ENCODE data around the gene RAX2.
"Not testable (repeated sequence)": the region's sequence is repeated elsewhere in the genome, so short reads cannot be mapped to it uniquely, and the experiment has no call there.

Gene RAX2

DNA sequence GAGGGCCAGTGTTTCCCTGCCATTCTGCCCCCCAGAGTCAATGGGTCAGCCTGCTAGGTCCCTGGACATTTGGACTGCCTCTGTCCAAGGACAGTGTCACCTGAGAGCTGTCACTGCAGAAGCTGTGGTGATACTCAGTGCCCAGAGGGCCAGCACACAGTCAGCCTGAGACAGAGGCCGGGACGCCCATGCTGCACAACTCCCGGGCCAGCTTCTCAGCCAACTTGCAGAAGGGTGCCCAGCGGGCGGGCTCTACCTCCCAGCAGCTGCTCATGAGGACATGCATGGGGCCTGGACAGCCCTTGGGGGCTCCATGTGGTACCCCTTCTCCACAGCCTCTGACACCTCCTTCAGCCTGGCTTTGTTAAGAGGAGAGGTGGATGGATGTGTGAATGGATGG lies 3.8 kb upstream of the RAX2 start:
- no peak for DNase-seq

DNA sequence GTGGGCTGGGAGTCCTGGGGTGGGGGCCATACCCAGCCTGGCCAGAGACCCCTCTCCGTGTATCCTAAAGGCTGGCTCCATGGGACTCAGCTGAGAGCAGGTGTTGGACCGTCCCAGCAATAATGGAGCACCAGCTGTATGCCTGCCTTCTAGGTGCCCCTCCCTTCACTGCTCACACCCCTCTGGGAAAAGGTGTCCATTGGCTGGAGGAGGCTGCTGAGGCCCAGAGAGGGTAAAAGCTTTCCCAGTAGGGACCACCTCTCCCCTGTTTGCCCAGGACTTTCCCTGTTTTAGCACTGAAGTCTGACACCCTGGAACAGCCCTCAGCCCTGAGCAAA lies 3.3 kb upstream of the RAX2 start:
- DNase-seq, result no peak

DNA sequence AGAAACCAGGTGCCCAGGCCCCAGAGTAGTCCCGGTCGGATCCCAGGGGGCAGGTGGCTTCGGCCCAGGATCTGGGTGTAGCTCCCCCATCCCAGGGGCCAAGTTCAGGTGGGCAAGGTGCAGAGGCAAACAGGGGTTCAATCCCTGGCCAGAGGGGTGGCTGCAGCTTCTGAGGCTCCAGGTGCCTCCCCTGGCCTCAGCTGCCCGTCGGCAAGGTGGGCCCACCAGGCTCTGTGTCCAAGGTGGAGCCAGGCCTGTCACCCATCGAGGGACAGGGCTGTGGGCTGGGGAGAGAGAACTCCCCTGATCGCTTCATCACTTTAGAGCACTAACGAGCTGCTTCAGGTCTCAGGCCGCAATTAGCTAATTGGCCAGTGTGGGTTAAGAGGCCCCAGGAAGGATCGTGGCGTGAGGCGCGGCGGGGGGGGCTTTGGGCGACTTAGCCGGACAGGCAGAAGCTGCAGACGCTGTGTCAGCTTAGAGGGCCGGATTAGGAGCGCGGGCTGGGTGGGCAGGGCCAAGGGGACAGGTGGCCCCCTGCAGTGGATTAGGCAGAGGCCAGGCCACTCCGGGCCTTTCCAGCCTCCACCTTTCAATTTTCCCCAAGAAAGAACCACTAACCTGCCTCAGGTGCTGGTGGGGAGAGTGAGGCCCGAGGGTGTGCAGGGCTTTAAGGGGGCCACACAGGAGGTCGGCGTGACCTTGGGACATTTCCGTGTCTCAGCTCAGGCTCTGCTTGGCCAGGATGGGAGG lies 2.8 kb upstream of the RAX2 start:
- DNase-seq, result no peak

DNA sequence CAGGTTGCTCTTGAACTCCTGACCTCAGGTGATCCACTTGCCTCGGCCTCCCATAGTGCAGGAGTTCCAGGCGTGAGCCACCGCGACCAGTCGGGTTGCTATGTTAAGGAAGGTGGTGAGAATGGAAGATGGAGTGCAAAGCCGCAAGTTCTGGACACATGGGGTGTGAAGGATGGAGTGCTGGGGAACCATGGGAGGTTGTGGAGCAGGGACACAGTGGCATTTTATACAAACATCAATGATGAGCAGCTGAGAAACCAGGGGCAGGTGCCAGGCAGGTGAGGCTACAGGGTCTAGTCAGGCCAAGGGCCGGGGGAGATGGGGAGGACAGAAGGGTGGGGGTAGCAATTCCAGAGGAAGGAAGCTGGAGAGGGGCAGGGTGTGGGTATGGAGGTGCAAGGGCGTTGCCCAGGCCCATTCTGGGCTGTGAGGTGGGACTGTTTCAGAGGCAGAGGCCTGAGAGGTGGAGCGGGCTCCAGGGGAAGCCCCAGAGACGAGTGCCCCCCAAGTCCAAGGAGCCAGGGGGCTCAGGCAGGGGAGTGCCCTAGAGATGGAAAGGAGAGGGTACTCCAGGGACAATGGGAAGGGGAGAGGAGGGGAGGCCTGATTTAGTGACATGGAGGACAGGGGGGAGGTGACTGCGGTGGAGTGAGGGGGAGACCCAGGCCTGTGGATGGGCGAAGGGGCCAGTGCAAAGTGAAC lies 1.9 kb upstream of the RAX2 start:
- no peak for DNase-seq

DNA sequence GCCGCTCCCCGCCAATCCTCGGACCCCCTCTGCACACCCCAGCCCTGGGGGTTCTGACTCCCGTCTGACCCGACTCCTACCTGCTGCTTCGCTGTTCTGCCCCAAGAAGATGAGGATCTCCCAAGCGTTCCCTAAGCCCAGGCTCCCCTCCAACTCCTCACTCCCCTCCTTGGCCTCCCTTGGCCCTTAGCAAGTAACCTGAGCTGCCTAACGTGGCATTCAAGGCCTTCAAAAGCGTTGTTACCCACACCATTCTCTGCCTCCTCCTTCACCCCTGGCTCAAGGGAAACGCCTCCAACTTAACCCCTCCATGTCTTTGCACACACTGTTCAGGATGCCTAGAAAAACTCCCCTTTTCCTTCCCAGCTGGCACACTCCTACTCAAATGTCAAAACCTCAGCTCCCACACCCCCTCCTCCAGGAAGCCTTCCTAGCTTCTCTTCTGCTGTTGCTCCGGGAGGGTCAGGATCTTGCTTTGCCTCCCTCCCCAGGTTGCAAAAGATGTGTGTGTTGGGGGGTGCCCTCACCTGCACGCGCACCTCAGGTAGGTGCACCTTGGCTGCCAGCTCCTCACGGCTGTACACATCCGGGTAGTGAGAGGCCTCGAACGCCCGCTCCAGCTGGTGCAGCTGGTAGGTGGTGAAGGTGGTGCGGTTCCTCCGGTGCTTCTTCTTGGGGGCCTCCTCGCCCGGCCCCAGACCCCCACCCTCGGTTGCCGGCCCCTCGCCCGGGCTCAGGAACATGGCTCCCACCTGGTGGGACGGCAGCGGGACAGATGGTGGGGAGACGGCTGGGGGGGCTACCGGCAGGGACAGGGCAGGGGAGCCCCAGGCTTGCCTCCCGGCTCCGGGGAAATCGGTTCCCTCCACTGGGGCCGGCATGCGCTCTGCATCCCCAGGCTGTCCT lies 775 bp downstream of the RAX2 start:
- no peak for DNase-seq

DNA sequence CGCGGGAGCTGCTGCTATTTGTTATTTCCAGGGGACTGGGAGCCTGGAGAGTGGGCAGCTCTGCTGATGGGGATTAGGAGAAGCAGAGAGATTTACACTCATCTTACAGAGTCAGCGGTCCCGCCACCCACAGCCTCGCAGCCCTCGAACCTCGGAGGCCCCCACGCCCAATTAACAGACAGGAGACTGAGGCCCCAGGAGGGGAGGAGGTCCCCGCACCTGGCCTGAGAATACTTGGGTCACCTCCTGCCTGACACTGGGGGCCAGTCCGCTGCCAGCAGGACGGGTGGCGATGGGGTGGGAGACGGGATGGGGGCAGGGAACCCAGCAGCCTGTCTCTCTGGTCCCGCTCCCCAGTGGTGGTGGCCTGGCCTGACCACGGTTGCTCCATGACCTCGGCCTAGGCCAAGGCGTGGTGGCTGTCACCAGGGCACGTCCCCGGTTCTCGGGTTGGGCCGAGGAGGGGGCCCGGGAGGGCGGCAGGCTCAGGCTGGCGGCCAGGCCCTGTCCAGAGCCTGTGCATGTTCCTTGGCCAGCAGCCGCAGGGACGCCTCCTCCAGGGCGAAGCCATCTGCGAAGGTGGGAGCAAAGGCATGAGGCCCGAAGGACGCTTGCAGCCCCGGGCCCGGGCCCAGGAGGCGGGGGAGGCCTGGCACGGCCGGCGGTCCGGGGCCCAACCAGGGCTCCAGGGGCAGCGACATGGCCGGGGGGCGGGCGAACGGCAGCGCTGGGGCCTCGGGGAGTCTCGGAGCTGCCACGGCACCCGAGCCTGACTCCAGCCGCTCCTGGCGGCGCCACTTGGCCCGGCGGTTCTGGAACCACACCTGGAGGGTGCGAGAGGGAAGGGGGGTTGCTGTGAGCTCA lies 1.7 kb downstream of the RAX2 start:
- no peak for DNase-seq

DNA sequence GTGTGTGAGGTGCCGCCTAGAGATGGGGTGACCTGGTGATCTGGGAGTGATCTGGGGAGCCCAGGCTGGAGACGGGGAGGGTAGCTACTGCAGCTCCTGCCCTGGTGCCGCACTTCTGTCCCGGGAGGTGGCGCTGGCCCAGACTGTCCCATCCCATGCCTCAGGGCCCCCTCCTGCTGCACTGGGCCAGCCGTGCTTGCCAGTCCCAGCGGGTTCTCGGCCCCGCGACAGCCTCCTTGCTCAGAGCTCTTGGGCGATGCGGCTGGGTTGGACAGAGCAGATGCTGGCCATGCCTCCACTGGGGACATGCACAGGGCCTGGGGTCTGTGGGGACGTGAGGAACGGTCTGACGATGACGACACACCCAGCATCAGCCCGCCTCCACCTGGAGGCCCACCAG lies 2.5 kb downstream of the RAX2 start:
- no peak for DNase-seq

DNA sequence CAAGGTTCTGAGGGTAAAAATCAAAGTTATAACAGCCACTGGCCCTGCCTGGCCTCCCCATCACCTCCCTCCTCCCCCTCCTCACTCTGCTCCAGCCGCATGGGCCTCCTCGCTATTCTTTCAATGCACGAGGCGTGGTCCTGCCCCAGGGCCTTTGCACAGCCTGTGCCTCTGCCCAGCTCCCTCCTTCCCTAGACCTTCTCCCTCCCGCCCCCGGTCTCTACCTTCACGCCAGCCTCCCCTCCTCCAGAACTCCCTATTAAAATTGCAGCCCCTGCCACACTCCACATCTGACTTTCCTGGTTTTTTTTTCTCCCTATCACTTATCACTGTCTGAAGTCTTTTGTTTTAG lies 3.3 kb downstream of the RAX2 start:
- no peak for DNase-seq

DNA sequence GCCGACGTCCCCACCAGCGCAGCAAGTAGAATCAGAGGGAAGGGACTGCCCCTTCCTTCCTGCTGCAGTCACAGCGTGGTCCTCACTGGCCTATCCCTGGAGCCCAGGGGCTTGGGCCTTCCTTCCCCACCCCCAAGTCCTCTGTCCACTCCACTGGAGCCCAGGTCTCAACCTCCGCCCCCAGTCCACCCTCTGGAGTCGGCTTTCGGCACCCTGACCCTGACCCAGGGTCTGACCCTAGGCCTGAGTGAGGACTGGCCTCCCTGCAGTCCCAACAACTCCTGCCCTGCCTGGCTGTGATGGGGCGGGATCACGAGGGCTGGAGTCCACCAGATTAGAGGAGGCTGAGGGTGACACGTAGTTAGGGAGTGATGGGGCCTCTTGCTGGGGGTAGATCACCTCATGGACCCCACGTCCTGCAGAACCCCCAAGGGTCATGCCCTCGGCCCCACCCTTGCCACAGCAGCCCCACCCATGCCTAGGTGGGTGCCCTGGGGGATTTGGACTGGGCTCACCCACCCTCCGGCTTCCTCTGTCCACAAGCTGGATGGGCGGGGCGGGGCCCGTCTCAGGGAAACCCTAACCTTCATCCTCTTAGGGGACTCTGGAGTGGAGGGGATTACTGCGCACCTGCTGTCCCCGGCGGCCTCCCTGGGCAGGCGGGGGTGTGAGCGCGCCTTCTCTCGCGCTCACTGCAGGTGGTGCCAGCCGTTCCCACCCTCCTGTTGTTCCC lies 3.8 kb downstream of the RAX2 start:
- DNase-seq, result no peak

DNA sequence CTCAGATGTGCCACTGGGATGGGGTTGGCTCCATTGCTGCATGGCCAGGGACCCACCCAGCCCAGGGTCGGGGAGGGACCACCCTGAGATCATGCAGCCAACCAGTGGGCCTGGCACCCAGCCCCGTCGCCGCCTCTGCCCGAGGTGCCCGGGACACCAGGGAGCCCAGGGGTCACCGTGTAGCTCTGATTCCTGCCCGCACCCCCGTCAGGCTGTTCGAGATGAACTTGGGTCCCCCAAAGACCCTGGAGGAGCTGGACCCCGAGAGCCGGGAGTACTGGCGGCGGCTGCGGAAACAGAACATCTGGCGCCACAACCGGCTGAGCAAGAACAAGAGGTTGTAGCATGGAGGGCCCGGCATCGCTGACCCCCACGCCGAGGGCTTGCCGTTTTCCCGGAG lies 5.0 kb downstream of the RAX2 start:
- no peak for DNase-seq

DNA sequence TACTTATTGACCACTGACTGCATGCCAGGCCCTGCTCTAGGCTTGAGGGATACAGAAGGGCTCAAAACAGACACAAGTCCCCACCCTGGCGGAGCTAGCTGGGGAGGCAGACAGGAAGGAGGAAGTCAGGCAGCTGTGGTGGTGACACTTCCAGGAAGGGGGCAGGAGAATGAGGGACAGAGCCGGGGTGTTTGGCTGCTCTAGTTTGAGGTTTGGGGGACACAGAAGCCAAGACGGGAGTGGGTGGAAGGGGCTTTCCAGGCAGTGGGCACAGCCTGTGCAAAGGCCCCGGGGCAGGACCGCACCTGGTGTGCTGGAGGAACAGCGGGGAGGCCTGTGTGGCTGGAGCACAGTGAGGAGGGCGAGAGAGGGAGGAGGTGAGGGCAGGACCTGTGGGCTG lies 5.5 kb downstream of the RAX2 start:
- DNase-seq, result peak; percentile 24 to 32

DNA sequence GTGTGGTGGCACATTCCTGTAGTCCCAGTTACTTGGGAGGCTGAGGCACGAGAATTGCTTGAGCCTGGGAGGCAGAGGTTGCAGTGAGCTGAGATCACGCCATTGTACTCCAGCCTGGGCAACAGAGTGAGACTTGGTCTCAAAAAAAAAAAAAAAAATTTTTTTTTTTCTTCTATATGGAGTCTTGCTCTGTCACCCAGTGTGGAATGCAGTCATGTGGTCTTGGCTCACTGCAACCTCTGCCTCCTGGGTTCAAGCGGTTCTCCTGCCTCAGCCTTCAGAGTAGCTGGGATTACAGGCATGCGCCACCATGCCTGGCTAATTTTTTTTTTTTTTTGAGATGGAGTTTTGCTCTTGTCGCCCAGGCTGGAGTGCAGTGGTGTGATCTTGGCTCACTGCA lies 6.3 kb downstream of the RAX2 start:
- DNase-seq, result not testable (repeated sequence)

DNA sequence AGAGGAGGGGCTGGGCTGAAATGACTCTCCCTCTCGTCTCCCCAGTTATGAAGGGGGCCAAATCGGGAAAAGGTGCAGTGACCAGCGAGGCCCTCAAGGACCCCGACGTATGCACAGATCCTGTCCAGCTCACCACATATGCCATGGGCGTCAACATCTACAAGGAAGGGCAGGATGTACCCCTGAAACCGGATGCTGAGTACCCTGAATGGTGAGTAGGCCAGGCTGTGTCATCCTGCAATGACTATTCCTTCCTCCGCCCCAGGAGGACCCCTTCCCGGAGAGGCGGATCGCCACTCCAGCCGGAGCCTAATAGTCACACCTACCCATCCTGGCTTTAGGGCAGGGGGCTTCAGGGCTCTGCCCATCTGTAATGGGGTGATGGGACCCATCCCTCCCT lies 6.9 kb downstream of the RAX2 start:
- no peak for DNase-seq

DNA sequence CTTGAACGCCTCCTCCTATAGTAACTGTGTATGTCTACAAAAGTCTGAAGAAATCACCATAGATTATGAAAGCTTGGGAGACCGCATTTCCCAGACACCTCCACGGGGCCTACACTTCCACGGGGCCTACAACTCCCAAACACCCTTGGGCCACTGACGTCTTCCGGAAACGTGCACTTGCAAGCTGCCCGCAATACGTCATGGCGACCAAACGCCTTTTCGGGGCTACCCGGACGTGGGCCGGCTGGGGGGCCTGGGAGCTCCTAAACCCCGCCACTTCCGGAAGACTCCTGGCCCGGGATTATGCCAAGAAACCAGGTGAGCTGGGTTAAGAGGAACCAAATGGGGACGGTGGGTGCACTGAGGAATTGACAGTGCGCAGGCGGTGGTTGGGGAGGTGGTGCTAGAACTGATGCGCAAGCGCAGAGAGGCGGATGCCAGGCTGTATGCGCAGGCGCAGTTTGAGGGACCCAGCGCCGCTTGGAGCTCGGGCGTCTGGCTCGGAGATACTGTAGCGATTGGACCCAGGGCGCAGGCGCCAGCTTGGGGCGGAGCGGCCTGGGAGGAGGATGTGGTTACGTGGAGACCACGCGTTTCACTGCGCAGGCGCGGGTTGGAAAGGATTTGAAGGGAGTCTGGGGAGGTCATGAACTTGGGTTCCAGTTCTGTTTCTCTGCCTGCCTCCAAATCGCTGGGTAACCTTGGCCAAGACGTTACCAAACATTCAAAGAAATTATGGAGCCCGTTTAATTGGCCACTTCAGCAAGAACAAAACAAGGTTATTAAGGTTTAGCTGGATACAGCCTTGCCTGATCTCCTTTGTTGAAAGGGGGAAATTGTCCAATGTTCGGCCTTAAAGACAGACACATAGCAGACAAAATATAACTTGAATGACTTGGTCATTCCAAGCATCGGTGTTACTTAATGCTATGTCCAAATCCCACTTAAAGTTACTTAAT lies 9.2 kb downstream of the RAX2 start, which contains the start of gene MRPL54:
Gene MRPL54 (plus strand): TSS at position 182 of the 959 bp plus-strand sequence. CDS start 19 bp downstream, at position 201.
- DNase-seq, result peak; percentile 100

DNA sequence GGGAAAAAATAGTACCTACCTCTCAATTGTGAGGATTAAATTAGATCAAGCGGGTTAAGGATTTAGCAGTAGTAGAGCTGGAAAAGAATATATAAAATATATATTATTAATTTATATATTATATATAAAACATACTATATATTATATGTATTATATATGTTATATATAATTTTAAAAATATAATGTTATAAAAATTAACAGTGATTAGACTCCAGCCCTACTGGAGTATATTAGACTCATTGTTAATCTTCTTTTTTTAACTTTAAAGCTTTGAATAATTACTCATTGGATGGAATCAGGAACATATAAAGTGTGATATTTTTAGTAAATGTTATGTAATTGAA lies 9.9 kb downstream of the RAX2 start:
- no peak for DNase-seq

DNA sequence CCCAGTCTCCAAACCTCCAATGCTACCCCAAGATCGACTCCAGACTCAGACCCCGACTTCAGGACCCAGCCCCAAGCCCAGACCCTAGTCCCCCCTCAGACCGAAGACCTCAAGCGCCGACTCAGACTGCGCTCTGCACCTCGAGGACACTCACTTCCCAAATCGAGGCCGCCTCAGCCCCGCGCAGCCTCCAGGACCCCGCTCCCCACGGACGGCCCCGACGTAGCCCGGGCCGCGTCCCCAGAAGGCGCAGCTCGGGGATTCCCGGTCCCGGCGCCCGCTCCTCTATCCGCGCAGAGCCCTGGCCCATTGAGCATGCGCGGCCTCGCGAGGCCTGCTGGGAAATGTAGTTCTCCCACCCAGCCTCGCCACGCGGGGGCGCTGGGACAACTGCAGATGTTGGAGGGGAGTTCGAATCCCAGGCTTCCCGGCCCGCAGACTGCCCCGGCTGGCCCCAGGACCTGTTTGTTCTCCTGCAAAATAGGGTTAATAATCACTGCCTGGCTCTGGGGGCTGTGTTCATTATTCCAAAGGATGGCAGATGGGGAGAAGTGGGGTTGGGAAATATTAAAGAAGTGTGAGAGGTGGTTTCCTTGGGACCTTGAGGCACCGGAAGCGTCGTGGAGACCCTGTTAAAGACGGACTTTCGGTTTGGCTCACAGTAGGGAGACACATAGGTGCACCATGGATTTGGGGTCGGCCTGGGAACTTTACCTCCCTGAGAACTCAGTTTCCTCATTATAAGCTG lies 10.5 kb downstream of the RAX2 start, which contains the start of gene APBA3:
Gene APBA3 (minus strand): TSS at position 311 of the 748 bp plus-strand sequence. CDS start 1,428 bp downstream, outside the sequence.
- DNase-seq, result peak; percentile 94 to 97

DNA sequence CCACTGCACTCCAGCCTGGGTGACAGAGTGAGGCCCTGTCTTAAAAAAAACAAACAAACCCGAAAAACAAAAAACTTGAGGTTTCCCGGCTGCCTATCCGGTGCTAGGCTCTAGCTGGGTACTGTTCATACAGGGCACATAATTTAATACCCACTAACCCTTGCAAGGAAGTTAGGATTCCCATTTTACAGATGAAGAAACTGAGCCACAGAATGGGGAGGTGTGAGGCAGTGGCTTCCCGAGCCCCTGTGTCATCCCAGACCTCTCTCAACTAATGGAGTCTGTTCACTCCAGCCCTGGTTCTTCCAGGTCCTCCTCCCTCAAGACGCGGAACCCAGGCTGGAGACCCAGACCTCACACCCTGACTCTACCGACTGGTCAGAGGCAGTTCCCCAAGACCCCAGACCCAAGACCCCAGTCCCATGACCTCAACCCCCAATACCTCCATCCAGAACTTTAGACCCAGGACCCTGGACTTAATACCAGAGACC lies 11.1 kb downstream of the RAX2 start:
- DNase-seq, result peak in 1 of 2 donors; percentile 56

DNA sequence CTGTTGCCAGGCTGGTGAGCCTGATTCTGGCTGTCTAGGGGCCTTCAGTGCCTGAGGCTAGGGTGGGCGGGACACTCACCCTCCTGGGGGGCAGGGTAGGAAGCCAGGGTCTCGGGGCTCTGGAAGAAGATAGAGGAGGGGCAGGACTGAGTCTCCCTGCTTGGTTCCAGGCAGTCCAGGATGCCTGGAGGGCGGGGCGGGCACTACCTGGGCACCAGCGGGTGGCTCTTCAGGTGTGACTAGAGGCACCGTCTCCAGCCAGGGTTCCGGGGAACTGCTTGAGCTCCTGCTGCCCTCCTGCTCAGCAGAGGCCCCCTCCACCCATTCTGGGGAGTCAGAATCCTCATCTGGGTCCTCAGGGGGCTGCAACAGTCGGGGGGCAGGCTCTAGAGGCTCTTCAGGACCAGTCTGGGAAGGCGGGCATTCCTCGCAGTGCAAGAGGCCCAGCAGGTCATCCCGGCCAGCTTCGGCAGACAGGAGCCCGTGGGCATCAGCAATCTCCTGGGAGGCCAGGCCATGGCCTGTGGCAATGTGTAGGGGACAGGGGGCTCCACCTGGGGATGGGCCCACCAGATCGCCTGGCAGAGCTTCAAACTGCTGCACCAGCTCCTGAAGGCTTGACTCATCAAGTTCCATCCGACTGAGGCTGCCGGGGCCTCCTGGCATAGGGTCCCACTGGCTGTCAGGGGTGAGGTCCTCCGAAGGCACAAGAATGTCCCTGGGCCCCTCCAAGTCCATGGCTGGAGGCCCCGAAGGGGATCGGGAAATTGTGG lies 12.4 kb downstream of the RAX2 start:
- DNase-seq, result no peak

DNA sequence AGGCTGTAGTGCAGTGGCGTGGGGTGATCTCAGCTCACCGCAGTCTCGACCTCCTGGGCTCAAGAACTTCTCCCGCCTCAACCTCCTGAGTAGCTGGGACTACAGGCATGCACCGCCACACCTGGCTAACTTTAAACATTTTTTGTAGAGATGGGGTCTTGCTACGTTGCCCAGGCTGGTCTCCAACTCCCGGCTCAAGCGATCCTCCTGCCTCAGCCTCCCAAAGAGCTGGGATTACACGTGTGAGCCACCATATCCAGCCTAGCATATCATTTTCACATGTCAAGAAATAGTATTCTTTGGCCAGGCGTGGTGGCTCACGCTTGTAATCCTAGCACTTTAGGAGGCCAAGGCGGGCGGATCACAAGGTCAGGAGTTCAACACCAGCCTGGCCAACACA lies 13.7 kb downstream of the RAX2 start:
- DNase-seq, result not testable (repeated sequence)

All from CD4-positive, alpha-beta T cell treated with Interferon alpha-2 for 1 hour (primary cell).